Naive thymus-derived CD8-positive, alpha-beta T cell (primary cell): Measurements from ENCODE around the gene NKIRAS2. TPM values are rescaled to one million over a fixed set of nuclear protein-coding genes. Genes with fewer than 3 reads are reported as not detected.
"Not testable (repeated sequence)": the region's sequence is repeated elsewhere in the genome, so short reads cannot be mapped to it uniquely, and the experiment has no call there.

ENCODE experiments used
- ATAC-seq, 2 donors: fragments of 150-1000 bp; cut with Tn5 transposase in 1 of 2; sonication (Bioruptor Pico), chemical (Tn5 transposase) in 1 of 2; 1 replicate in 1 of 2; 2 replicates in 1 of 2; pipeline ENCODE4 v1.10.0; 2021; ENCODE audit warnings: mild to moderate bottlenecking in 2 of 2, moderate library complexity in 2 of 2
- POLR2A ChIA-PET: fragments of 350-600 bp; sonication (Branson Sonifier 250); formaldehyde crosslinking; loops from one replicate; lab custom pipeline; 2021; ENCODE audit warnings: antibody characterized with exemption; lab: Charles Lee
- DNase-seq, 10 donors: peaks; one replicate each; pipeline versions ENCODE4 v3.0.0 to v3.0.0-alpha.2; 2020 to 2022
- H3K27ac Mint-ChIP-seq, 10 donors: one replicate each; pipeline ENCODE4 v1.8.0; 2020 to 2022; ENCODE audit warnings: mild to moderate bottlenecking in 10 of 10, mixed read lengths in 10 of 10, moderate library complexity in 4 of 10, inconsistent platforms in 1 of 10
- H3K27me3 Mint-ChIP-seq, 5 donors: one replicate each; pipeline ENCODE4 v1.8.0; 2021 to 2022; ENCODE audit warnings: mixed read lengths in 5 of 5
- H3K36me3 Mint-ChIP-seq, 3 donors: one replicate each; pipeline ENCODE4 v1.8.0; 2020 to 2022; ENCODE audit warnings: mixed read lengths in 3 of 3, mild to moderate bottlenecking in 2 of 3, inconsistent platforms in 1 of 3
- H3K4me1 Mint-ChIP-seq, 4 donors: one replicate each; pipeline ENCODE4 v1.8.0; 2021 to 2022; ENCODE audit warnings: mixed read lengths in 4 of 4
- H3K4me3 Mint-ChIP-seq, 10 donors: one replicate each; pipeline ENCODE4 v1.8.0; 2020 to 2022; ENCODE audit warnings: mild to moderate bottlenecking in 10 of 10, mixed read lengths in 10 of 10, moderate library complexity in 6 of 10, inconsistent platforms in 1 of 10
- H3K9me3 Mint-ChIP-seq, 9 donors: one replicate each; pipeline ENCODE4 v1.8.0; 2020 to 2022; ENCODE audit warnings: mixed read lengths in 9 of 9, mild to moderate bottlenecking in 3 of 9, inconsistent platforms in 1 of 9, moderate library complexity in 1 of 9
- polyA plus RNA-seq, 3 donors: library from polyadenylated mRNA; unstranded; fragments of 300-500 nt; fragmentation: Illumina TruSeq; gene quantifications; one replicate each; pipeline ENCODE4 v1.2.3, GENCODE V29; 2021
- total RNA-seq, 8 experiments: library from RNA in 2 of 8; stranded (reverse) in 2 of 8; gene quantifications; one replicate each; pipeline ENCODE4 v1.2.3 and lab custom pipeline; 2021 to 2026

The NKIRAS2 gene
- total and polyA plus RNA-seq, 5 experiments from 2014 or later, result 19.1 to 30.2 (median 20.5) TPM

- POLR2A ChIA-PET, result interaction anchor here (0.6 to 7.2 kb wide), 13 partner anchors 15 to 1476 kb away, joined by 3 to 83 read pairs (median 6); partner anchors contain the start of genes ACLY, CNP, DHX58 and EIF1
- Mint-ChIP-seq H3K4me1 (peaks cover 30 to 76% (median 69%) of the 10 kb centered on the region in 4 donors), H3K36me3 (peaks cover 0 to 18% (median 9%) of the 10 kb centered on the region in 3 donors), H3K27me3 (no peaks in the 10 kb centered on the region), H3K9me3 (peaks cover 0 to 4% (median 0%) of the 10 kb centered on the region in 9 donors), H3K4me3 (peak overlapping the region; percentile 94 to 100 (median 100)), H3K27ac (peak overlapping the region in 9 of 10 donors; percentile 73 to 100 (median 99))
- ATAC-seq (no peak), DNase-seq (no peak)
Measured at GRCh38 chr17:42018339-42018738, 1.6 kb upstream of the NKIRAS2 start.

- H3K27ac Mint-ChIP-seq, result peak overlapping the region in 6 of 10 donors; percentile 52 to 100 (median 86)
- peaks cover 27 to 71% (median 64%) of the 10 kb centered on the region in 4 donors for H3K4me1 Mint-ChIP-seq
- H3K4me3 Mint-ChIP-seq, result peak overlapping the region; percentile 38 to 100 (median 100)
- no peaks in the 10 kb centered on the region for H3K27me3 Mint-ChIP-seq
- peaks cover 0 to 4% (median 0%) of the 10 kb centered on the region in 9 donors for H3K9me3 Mint-ChIP-seq
- ATAC-seq (no peak), DNase-seq (no peak)
- peaks cover 2 to 20% (median 9%) of the 10 kb centered on the region in 3 donors for H3K36me3 Mint-ChIP-seq
- POLR2A ChIA-PET, result interaction anchor here (1.0 to 7.2 kb wide), 7 partner anchors 44 to 330 kb away, joined by 3 to 83 read pairs (median 12); partner anchors contain the start of genes CNP, DHX58, EIF1 and KAT2A
Measured at GRCh38 chr17:42018988-42019387, 902 bp upstream of the NKIRAS2 start.

GRCh38 chr17:42020845-42021244, 955 bp downstream of the NKIRAS2 start:
- H3K27me3 Mint-ChIP-seq, H3K9me3 Mint-ChIP-seq, DNase-seq, ATAC-seq: not testable (repeated sequence)
- Mint-ChIP-seq H3K4me1 (peaks cover 28 to 68% (median 59%) of the 10 kb centered on the region in 4 donors), H3K36me3 (peaks cover 3 to 26% (median 9%) of the 10 kb centered on the region in 3 donors), H3K4me3 (peak overlapping the region; percentile 83 to 100 (median 94)), H3K27ac (peak overlapping the region in 9 of 10 donors; percentile 59 to 95 (median 66))
- POLR2A ChIA-PET, result interaction anchor here (0.6 to 7.2 kb wide), 7 partner anchors 14 to 166 kb away, joined by 3 to 83 read pairs (median 5); partner anchors contain the start of genes DHX58 and ODAD4

- ATAC-seq (no peak), DNase-seq (no peak)
- peaks cover 21 to 41% (median 35%) of the 10 kb centered on the region in 4 donors for H3K4me1 Mint-ChIP-seq
- peaks cover 0 to 3% (median 0%) of the 10 kb centered on the region in 9 donors for H3K9me3 Mint-ChIP-seq
- H3K4me3 Mint-ChIP-seq, result peak overlapping the region in 1 of 10 donors; percentile 65
- H3K27me3 Mint-ChIP-seq, result peaks cover 0 to 6% (median 0%) of the 10 kb centered on the region in 5 donors
- POLR2A ChIA-PET, result interaction anchor here (0.6 to 2.0 kb wide), 5 partner anchors 11 to 294 kb away, joined by 3 to 10 read pairs (median 3); partner anchors contain the start of gene DHX58
- peaks cover 0 to 27% (median 3%) of the 10 kb centered on the region in 3 donors for H3K36me3 Mint-ChIP-seq
- peak overlapping the region in 1 of 10 donors; percentile 44 for H3K27ac Mint-ChIP-seq
Measured at GRCh38 chr17:42023524-42024349, 3.8 kb downstream of the NKIRAS2 start.

GRCh38 chr17:42025191-42025579, 5.3 kb downstream of the NKIRAS2 start:
- peaks cover 0 to 8% (median 2%) of the 10 kb centered on the region in 5 donors for H3K27me3 Mint-ChIP-seq
- POLR2A ChIA-PET, result interaction anchor here (0.7 to 2.3 kb wide), 4 partner anchors 58 to 95 kb away, joined by 3 to 14 read pairs (median 4); partner anchors contain the start of genes DHX58 and KAT2A
- DNase-seq (no peak), ATAC-seq (peak in 1 of 2 donors; percentile 37)
- peaks cover 15 to 28% (median 24%) of the 10 kb centered on the region in 4 donors for H3K4me1 Mint-ChIP-seq
- H3K27ac Mint-ChIP-seq, result peak overlapping the region in 4 of 10 donors; percentile 42 to 85 (median 70)
- no peaks in the 10 kb centered on the region for H3K9me3 Mint-ChIP-seq
- no peak overlapping the region for H3K4me3 Mint-ChIP-seq
- H3K36me3 Mint-ChIP-seq, result peaks cover 0 to 27% (median 3%) of the 10 kb centered on the region in 3 donors

GRCh38 chr17:42025936-42026335, 6.0 kb downstream of the NKIRAS2 start:
- ATAC-seq (no peak), DNase-seq (no peak)
- Mint-ChIP-seq H3K4me1 (peaks cover 12 to 21% (median 17%) of the 10 kb centered on the region in 4 donors), H3K27ac (peak overlapping the region in 4 of 10 donors; percentile 5 to 70 (median 40)), H3K27me3 (peaks cover 0 to 8% (median 2%) of the 10 kb centered on the region in 5 donors), H3K9me3 (no peaks in the 10 kb centered on the region), H3K36me3 (peaks cover 0 to 27% (median 3%) of the 10 kb centered on the region in 3 donors), H3K4me3 (no peak overlapping the region)
- POLR2A ChIA-PET, result interaction anchor here (0.5 to 2.3 kb wide), 3 partner anchors 87 to 377 kb away, joined by 3 to 14 read pairs (median 6); partner anchors contain the start of genes DHX58 and KAT2A

GRCh38 chr17:42026857-42027589, 7.1 kb downstream of the NKIRAS2 start:
- H3K4me1 Mint-ChIP-seq, result peaks cover 7 to 13% (median 10%) of the 10 kb centered on the region in 4 donors
- H3K27ac Mint-ChIP-seq, result no peak overlapping the region
- peaks cover 0 to 23% (median 3%) of the 10 kb centered on the region in 3 donors for H3K36me3 Mint-ChIP-seq
- POLR2A ChIA-PET, result interaction anchor here (2.3 kb wide), 1 partner anchor 93 kb away, joined by 14 read pairs; the partner anchor contains the start of gene KAT2A
- H3K9me3 Mint-ChIP-seq, result no peaks in the 10 kb centered on the region
- ATAC-seq (no peak), DNase-seq (no peak)
- H3K4me3 Mint-ChIP-seq, result no peak overlapping the region
- peaks cover 0 to 8% (median 2%) of the 10 kb centered on the region in 5 donors for H3K27me3 Mint-ChIP-seq

- ATAC-seq (no peak), DNase-seq (no peak)
- Mint-ChIP-seq H3K4me3 (no peak overlapping the region), H3K27ac (no peak overlapping the region), H3K4me1 (peaks cover 4 to 9% (median 6%) of the 10 kb centered on the region in 4 donors), H3K36me3 (peaks cover 0 to 21% (median 3%) of the 10 kb centered on the region in 3 donors), H3K27me3 (peaks cover 0 to 8% (median 2%) of the 10 kb centered on the region in 5 donors), H3K9me3 (no peaks in the 10 kb centered on the region)
- POLR2A ChIA-PET, result no interaction called here
Measured at GRCh38 chr17:42027590-42027889, 7.7 kb downstream of the NKIRAS2 start.

- ATAC-seq, result no peak
- Mint-ChIP-seq H3K36me3 (peaks cover 0 to 16% (median 3%) of the 10 kb centered on the region in 3 donors), H3K4me1 (peaks cover 4 to 9% (median 6%) of the 10 kb centered on the region in 4 donors), H3K27me3 (peaks cover 0 to 8% (median 2%) of the 10 kb centered on the region in 5 donors), H3K4me3 (no peak overlapping the region), H3K9me3 (no peaks in the 10 kb centered on the region), H3K27ac (no peak overlapping the region)
- DNase-seq, result no peak
- POLR2A ChIA-PET, result no interaction called here
Measured at GRCh38 chr17:42027961-42028790, 8.3 kb downstream of the NKIRAS2 start.

GRCh38 chr17:42028791-42029127, 8.9 kb downstream of the NKIRAS2 start:
- H3K4me1 Mint-ChIP-seq, result peaks cover 6 to 10% (median 8%) of the 10 kb centered on the region in 4 donors
- no peak overlapping the region for H3K27ac Mint-ChIP-seq
- H3K36me3 Mint-ChIP-seq, result peaks cover 0 to 13% (median 3%) of the 10 kb centered on the region in 3 donors
- POLR2A ChIA-PET, result no interaction called here
- peaks cover 0 to 8% (median 2%) of the 10 kb centered on the region in 5 donors for H3K27me3 Mint-ChIP-seq
- DNase-seq (no peak), ATAC-seq (no peak)
- no peaks in the 10 kb centered on the region for H3K9me3 Mint-ChIP-seq
- no peak overlapping the region for H3K4me3 Mint-ChIP-seq

GRCh38 chr17:42031584-42031983, 11.7 kb downstream of the NKIRAS2 start:
- DNase-seq (no peak), ATAC-seq (no peak)
- Mint-ChIP-seq H3K4me3 (no peak overlapping the region), H3K4me1 (peaks cover 3 to 9% (median 7%) of the 10 kb centered on the region in 4 donors), H3K36me3 (no peaks in the 10 kb centered on the region), H3K27ac (no peak overlapping the region), H3K27me3 (peaks cover 0 to 8% (median 3%) of the 10 kb centered on the region in 5 donors), H3K9me3 (no peaks in the 10 kb centered on the region)
- POLR2A ChIA-PET, result no interaction called here
